Articular chondrocyte of knee joint (primary cell): ENCODE measurements around the gene RAC3. TPM values are rescaled to one million over a fixed set of nuclear protein-coding genes. Genes with fewer than 3 reads are reported as not detected.

Source experiments
- total RNA-seq: library from RNA; depleted of rRNA; stranded (reverse); fragments of >200 nt; gene quantifications from 2 replicates; pipeline ENCODE4 v1.2.3, GENCODE V29; 2012

Gene RAC3
- total RNA-seq = 2.1 and 7.1 TPM in 2 replicates

DNA sequence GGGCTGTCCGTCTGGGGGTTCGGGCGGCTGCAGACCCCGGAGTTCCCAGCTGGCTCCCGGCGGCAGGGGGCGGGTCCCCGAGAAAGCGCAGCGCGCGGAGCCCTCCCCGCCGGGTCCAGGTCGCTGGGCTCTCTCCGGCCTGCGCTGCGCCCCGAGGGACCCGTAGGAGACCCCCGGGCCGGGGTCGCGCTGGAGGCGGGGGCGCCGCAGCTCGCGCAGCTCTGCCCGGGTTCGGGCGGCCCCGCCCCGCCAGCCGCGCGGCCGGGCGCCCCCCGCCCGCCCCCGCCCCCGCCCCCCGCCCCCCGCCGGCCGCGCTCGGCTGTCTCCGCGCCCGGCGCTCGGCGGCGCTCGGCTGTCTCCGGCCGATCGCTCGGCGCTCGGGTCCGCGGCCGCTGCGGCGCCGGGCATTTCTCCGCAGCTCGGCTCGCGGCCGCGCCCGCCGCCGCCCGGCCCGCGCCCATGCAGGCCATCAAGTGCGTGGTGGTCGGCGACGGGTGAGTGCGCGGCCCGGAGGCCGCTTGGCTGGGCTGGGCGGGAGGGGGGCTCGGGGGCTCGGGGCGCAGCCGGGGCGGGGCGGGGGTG is at the start of gene RAC3:
Gene RAC3, plus strand, starts transcription at position 376 of the 582 bp plus-strand sequence. Its CDS starts 84 bp downstream, at position 460.

GRCh38 chr17:82022310-82022980 is 9.0 kb upstream of the RAC3 start, which contains the start of gene CENPX:
TSS of gene CENPX (minus strand) at chr17:82022878. CDS start at chr17:82022861, 17 bp downstream.

DNA sequence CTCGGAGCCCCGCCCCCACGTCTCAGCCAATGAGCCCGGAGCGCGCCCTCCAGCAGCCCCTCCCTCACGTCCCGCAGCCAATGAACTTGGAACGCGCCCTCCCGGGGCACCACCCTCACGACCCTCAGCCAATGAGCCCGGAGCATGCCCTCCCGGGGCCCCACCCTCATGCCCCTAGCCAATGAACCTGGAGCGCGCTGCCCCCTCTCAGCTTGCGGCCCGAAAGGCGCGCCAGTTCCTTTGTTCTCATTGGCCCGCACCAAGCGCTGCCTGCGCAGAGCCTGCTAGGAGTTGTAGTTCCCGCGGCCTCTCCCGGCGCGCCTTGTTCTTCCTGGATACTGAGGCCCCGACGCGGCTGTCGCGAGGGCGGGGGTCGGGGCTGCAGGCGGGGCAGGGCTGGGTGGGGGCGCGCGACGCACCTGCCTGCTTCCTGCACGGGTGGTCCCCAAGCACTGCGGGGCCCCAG is 8.5 kb upstream of the RAC3 start, which contains the start of gene LRRC45:
Gene LRRC45, plus strand, starts transcription at position 325 of the 466 bp plus-strand sequence. CDS start 339 bp downstream, outside the sequence.

GRCh38 chr17:82037092-82037888 is 5.8 kb downstream of the RAC3 start, which contains the start of gene DCXR:
TSS of gene DCXR (minus strand) at chr17:82037697. CDS start at chr17:82037682, 15 bp downstream.

GRCh38 chr17:82051776-82052637 is 20.5 kb downstream of the RAC3 start, which contains the start of the genes GPS1 and RFNG:
TSS of gene GPS1 (plus strand) at chr17:82051898. CDS start at chr17:82051932, 34 bp downstream.
TSS of gene RFNG (minus strand) at chr17:82051811. CDS start at chr17:82051766, 45 bp downstream.

DNA sequence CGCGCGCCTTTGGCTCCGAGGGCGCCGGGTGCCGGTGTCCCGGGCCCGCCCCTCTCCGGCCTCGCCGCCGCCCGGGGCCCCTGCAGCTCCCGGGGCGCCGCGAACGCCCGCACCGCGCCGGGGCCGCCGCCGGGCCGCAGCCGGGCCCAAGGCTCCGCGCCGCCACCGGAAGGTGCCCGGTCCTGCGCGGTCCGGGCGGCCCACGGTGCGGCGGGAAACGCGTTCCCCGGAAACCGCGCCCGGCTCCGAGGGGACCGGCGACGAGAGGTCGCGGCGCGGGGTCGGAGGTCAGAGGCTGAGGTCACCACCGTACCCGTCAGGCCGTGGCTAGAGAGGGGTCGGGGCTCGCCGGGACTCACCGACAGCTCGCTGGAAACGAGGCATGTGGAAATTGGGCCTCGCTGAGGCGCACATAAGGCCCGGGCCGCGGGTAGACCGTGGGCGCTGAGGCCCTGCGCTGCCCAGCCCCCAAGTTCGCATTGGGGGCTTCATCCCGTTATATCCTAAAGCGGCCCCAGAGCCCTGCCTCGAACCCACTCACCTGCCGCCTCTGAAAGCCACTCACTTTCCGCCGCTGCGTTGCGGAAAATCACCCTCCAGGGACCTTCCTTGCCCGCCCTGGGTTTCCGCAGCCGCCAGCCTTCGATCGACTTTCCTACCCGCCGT is 34.3 kb downstream of the RAC3 start, which contains the start of gene DUS1L:
Gene DUS1L, minus strand, starts transcription at position 167 of the 666 bp plus-strand sequence. CDS start 745 bp downstream, outside the sequence.

Other genes starting within 250 kb of the RAC3 start
- gene GCGR, start 227.5 kb upstream of the RAC3 start, total RNA-seq = not detected in 2 replicates
- gene MCRIP1, start 198.4 kb upstream of the RAC3 start, total RNA-seq = 74.4 and 76.3 TPM in 2 replicates
- not detected in 2 replicates for gene PPP1R27, start 196.6 kb upstream of the RAC3 start, total RNA-seq
- 1,029 and 1,052 TPM in 2 replicates for gene P4HB, start 171.1 kb upstream of the RAC3 start, total RNA-seq
- gene ARHGDIA, start 160.3 kb upstream of the RAC3 start, total RNA-seq = 101 and 134 TPM in 2 replicates
- gene ALYREF, start 140.1 kb upstream of the RAC3 start, total RNA-seq = 73.4 and 74.3 TPM in 2 replicates
- gene ANAPC11, start 140.0 kb upstream of the RAC3 start, total RNA-seq = 121 and 124 TPM in 2 replicates
- 0.13 and 0.43 TPM in 2 replicates for gene NPB, start 129.4 kb upstream of the RAC3 start, total RNA-seq
- 29.8 and 32.8 TPM in 2 replicates for gene PCYT2, start 120.3 kb upstream of the RAC3 start, total RNA-seq
- gene SIRT7, start 113.5 kb upstream of the RAC3 start, total RNA-seq = 15.4 and 15.7 TPM in 2 replicates
- 12.9 and 14.5 TPM in 2 replicates for gene MAFG, start 103.9 kb upstream of the RAC3 start, total RNA-seq
- 64.2 and 98.0 TPM in 2 replicates for gene PYCR1, start 94.4 kb upstream of the RAC3 start, total RNA-seq
- gene MYADML2, start 84.4 kb upstream of the RAC3 start, total RNA-seq = not detected in 2 replicates
- gene NOTUM, start 70.5 kb upstream of the RAC3 start, total RNA-seq = not detected in 2 replicates
- gene ASPSCR1, start 54.0 kb upstream of the RAC3 start, total RNA-seq = 18.8 and 22.2 TPM in 2 replicates
- 17.1 and 25.3 TPM in 2 replicates for gene CENPX, start 8.8 kb upstream of the RAC3 start, total RNA-seq
- gene LRRC45, start 8.4 kb upstream of the RAC3 start, total RNA-seq = 7.5 and 7.7 TPM in 2 replicates
- 31.0 and 31.9 TPM in 2 replicates for gene DCXR, start 6.0 kb downstream of the RAC3 start, total RNA-seq
- gene RFNG, start 20.1 kb downstream of the RAC3 start, total RNA-seq = 33.5 and 43.4 TPM in 2 replicates
- gene GPS1, start 20.2 kb downstream of the RAC3 start, total RNA-seq = 70.8 and 78.7 TPM in 2 replicates
- gene DUS1L, start 34.1 kb downstream of the RAC3 start, total RNA-seq = 22.8 and 35.9 TPM in 2 replicates
- gene FASN, start 66.6 kb downstream of the RAC3 start, total RNA-seq = 40.9 and 57.5 TPM in 2 replicates
- gene CCDC57, start 181.2 kb downstream of the RAC3 start, total RNA-seq = 16.7 and 17.9 TPM in 2 replicates
- gene SLC16A3, start 197.4 kb downstream of the RAC3 start, total RNA-seq = 108 and 125 TPM in 2 replicates
- 49.0 and 49.5 TPM in 2 replicates for gene CSNK1D, start 242.0 kb downstream of the RAC3 start, total RNA-seq